Skin of body (tissue), 2 donors: Measurements from ENCODE around the gene WDR88. TPM values are rescaled to one million over a fixed set of nuclear protein-coding genes. Genes with fewer than 3 reads are reported as not detected.
"Not testable (repeated sequence)": the region's sequence is repeated elsewhere in the genome, so short reads cannot be mapped to it uniquely, and the experiment has no call there.

Source experiments
- DNase-seq: peaks from one replicate; lab custom pipeline; 2025; lab: John Stamatoyannopoulos, UW
- total RNA-seq: library from RNA; depleted of rRNA; stranded (reverse); fragments of >200 nt; gene quantifications from one replicate; pipeline ENCODE4 v1.2.3, GENCODE V29; 2014

Gene WDR88
- total RNA-seq, 1 donor from 2014 or later: 0.10 TPM

DNA sequence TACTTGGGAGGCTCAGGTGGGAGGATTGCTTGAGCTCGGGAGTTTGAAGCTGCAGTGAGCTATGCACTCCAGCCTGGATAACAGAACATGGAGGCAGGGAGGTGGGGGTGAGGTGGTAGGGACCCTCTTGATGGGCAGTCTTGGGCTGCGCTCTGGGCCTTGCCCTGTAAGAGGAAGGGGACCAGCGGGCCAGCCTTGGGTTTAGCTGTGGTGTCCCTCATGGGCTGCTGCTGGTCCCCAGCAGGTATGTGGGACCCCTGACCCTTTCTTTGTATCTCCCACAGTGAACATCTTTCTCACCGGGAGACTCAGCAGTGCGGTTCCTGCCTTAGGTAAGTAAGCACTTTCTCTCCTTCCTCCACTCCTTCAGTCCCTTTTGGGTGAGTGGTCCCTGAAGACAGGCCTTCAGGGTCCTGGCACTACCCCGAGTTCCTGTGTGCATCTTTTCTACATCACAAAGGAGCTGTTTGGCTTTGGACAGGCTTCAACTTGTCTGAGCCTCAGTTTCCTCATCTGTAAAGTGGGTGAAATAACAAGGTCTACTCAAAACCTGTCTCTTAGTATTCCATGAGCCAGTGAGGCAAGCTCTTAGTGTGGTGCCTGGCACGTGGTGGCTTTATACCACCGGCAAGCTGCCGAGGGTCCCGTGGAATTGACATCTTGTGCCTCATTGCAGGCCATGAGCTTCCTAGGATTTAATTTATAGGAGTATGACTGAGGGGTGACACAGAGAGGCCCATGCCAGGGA lies 64.7 kb downstream of the WDR88 start:
- DNase-seq: no peak

GRCh38 chr19:33197591-33198000 lies 65.7 kb downstream of the WDR88 start:
- no peak for DNase-seq

GRCh38 chr19:33198169-33198568 lies 66.3 kb downstream of the WDR88 start:
- no peak for DNase-seq

DNA sequence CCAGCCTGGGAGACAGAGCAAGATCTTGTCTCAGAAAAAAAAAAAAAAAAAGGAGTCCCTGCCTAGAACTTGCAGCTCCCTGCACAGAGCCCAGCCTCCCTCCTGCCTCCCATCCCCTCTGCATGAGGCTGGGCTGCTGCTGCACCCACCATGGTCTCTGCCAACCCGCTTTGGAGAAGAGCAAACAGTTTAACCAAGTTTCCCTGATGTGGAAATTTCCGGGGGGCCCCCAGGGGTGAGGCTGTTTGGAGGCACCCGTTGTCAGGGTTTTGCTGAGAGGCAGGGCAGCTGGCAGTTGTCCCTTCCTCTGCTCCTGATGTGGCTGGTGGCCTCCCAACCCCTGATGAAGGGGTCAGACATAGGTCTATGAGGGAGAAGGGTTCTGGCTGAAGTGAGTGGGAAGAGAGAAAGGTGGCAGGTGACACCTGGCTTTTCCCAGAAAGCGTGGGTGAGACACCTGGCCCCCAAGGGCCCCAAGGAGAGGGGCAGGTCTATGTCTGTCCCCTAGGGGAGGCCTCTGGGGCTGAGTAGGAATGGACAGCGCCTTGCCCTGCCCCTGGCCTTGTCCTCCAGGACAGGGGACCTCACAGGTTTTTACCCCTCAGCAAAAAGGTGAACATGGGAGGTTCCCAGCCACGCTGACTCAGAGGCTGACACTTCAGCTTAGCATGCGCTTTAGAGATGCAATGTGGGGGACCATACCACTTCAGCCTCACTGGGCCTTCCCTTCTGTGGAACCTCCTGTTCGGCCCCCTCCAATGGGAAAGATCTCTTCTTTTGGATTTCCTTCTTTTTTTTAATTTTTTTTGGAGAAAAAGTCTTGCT lies 67.7 kb downstream of the WDR88 start:
- DNase-seq: no peak

GRCh38 chr19:33201473-33201872 lies 69.6 kb downstream of the WDR88 start:
- no peak for DNase-seq

DNA sequence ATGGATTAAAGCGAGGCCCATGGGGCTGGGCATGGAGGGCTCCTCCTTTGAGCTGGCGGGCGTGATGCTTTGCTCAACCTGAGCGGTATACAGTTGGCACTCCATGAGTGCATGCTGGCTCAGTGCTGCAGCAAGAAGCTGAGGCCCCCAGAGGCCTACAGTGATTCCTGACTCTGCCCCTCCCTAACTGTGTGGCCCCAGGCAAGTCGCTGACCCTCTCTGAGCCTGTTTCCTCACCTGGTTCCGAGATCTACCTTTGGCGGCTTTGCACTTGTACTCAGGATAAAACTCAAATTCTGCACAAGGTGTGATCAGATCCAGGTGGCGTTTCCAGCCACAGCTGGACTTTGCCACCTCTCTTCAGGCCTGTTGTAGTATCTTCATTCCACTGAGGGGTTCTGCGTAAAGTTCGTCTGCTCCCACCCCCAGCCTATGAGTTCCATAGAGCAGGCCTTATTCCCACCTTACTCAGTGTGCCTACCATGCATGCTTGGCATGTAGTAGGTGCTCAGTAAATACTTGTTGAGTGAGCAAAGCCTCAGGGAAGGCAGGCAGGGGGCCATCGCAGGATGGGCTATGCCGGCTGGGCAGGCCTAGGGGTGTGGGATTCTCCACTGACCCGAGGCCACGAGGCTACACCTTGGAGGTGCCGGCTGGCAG lies 70.1 kb downstream of the WDR88 start:
- no peak for DNase-seq

GRCh38 chr19:33202546-33203507 lies 70.9 kb downstream of the WDR88 start:
- no peak for DNase-seq

DNA sequence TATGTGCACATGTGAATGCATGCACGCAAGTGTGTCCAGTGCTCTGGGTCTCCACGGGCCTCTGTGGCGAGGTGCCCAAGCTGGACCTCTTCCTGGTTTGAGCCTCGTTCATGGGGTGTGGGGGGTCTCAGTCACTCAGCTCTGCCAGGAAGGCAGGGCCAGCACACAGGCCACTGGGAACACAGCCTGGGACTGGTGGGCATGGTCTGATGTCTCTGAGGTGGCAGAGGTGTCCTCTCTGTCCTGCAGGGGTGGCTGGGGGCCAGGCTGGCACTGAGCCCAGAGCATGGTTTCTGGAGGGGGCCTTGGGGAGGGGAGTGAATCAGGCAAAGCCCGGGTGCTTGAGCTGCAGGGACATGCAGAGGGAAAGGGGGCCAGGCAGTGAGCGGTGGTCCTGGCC lies 71.6 kb downstream of the WDR88 start:
- DNase-seq: no peak

DNA sequence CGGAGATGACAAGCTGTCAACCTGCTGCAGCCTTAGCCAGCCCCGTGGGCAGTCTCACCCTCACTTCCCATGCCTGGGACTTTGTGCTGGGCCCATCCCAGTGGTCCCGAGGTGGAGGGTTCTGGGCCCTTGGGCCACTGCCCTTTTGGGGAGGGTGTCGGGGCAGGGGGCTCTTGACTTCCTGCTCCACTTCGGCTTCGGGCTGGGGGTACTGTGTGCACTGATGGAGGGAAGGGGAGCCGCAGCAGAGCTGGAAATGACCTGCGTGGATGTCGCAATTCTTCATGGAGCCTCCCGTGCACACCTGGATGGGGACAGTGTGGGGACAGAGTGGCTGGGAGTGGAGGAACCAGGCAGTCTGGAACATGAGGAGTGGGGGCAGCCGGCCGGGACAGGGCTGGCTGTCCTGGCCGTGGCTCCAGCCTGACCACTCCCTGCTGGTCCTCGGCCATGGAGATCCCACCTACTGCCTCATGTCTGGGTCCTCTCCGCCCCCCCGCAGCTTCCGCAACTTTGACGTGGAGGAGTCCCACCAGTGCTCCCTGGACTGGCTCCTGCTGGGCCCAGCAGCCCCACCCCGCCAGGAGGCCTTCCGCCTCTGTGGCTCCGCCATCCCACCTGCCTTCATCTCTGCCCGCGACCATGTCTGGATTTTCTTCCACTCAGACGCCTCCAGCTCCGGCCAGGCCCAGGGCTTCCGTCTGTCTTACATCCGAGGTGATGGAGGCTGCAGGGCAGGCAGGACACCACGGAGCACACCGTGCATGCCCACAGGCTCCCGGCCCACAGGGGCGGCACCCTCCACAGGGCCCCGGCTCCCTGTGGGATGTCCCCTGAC lies 72.4 kb downstream of the WDR88 start:
- DNase-seq: no peak

GRCh38 chr19:33205110-33205509 lies 73.2 kb downstream of the WDR88 start:
- no peak for DNase-seq

DNA sequence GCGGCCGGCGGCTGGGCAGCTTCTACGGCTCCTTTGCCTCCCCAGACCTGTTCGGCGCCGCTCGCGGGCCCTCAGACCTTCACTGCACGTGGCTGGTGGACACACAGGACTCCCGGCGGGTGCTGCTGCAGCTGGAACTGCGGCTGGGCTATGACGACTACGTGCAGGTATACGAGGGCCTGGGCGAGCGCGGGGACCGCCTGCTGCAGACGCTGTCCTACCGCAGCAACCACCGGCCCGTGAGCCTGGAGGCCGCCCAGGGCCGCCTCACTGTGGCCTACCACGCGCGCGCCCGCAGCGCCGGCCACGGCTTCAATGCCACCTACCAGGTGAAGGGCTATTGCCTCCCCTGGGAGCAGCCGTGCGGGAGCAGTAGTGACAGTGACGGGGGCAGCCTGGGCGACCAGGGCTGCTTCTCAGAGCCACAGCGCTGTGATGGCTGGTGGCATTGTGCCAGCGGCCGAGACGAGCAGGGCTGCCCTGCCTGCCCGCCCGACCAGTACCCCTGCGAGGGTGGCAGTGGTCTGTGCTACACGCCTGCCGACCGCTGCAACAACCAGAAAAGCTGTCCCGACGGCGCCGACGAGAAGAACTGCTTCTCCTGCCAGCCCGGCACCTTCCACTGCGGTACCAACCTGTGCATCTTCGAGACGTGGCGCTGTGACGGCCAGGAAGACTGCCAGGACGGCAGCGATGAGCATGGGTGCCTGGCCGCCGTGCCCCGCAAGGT lies 73.8 kb downstream of the WDR88 start:
- no peak for DNase-seq

DNA sequence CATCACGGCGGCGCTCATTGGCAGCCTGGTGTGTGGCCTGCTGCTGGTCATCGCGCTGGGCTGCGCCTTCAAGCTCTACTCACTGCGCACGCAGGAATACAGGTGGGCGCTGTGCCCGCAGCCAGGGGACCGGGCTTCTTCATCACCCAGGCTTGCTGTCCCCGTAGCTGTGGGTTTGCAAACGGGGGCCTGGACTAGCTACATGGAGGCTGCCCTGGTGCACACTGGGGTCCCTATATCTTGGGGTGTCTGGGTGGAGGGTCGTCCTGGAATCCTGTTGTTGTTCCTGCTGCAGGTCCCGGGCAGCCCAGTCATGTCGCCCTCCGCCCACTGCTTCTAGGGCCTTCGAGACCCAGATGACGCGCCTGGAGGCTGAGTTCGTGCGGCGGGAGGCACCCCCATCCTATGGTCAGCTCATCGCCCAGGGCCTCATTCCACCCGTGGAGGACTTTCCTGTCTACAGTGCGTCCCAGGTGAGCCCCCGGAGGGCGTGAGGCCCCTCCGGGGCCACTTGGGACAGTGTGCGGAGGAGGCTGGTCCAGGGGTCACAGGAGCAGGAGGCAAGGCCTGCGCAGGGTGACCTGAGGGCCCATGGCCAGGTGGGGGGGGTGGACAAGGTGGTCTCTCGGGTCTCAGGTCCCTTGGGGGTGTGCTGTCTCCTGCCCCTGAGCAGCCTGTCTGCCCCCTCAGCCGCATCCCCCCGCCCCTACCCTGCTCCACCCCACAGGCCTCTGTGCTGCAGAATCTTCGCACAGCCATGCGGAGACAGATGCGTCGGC lies 74.5 kb downstream of the WDR88 start:
- no peak for DNase-seq

DNA sequence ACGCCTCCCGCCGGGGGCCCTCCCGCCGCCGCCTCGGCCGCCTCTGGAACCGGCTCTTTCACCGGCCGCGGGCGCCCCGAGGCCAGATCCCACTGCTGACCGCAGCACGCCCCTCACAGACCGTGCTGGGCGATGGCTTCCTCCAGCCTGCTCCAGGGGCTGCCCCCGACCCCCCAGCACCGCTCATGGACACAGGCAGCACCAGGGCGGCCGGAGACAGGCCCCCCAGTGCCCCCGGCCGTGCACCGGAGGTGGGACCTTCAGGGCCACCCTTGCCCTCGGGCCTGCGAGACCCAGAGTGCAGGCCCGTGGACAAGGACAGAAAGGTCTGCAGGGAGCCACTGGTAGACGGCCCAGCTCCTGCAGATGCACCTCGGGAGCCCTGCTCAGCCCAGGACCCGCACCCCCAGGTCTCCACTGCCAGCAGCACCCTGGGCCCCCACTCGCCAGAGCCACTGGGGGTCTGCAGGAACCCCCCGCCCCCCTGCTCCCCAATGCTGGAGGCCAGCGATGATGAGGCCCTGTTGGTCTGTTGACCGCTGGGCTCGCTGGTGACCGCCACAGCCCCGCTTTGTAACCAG lies 75.2 kb downstream of the WDR88 start:
- DNase-seq: no peak

- no peak for DNase-seq
These were observed 76.0 kb downstream of the WDR88 start for GRCh38 chr19:33207903-33208302.

GRCh38 chr19:33208371-33208895 lies 76.5 kb downstream of the WDR88 start:
- no peak for DNase-seq

- no peak for DNase-seq
These were observed 77.3 kb downstream of the WDR88 start for GRCh38 chr19:33208904-33209849.

DNA sequence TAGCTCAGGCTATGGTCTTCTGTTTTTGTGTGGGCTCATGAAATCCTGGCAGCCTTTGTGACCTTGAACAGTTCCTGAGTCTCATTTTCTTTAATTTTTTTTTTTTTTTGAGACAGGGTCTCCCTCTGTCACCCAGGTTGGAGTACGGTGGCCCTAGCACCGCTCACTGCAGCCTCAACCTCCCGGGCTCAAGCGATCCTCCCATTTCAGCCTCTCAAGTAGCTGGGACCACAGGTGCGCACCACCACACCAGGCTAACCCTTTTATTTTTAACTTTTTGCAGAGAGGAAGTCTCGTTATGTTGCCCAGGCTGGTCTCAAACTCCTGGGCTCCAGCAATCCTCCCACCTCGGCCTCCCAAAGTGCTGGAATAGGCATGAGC lies 77.9 kb downstream of the WDR88 start:
- DNase-seq: not testable (repeated sequence)
